HEK293 (cell line): Measurements from ENCODE around the gene CST9.

Experiments
- CTCF ChIA-PET: fragments of 350-600 bp; formaldehyde crosslinking; extraction: SDS; loops from one replicate; lab custom pipeline; 2021; ENCODE audit warnings: antibody characterized with exemption; lab: Yijun Ruan, JAX
- POLR2A ChIA-PET: fragments of 300-600 bp; formaldehyde crosslinking; extraction: SDS; loops from one replicate; lab custom pipeline; 2020; ENCODE audit warnings: antibody characterized with exemption, inconsistent platforms; lab: Yijun Ruan, JAX
- H3K27ac ChIP-seq: fragments of 200-500 bp; sonication (Bioruptor generic); 2 replicates; pipeline ENCODE4 v1.5.1; 2014; ENCODE audit warnings: low read depth, low read length, control low read depth, inconsistent platforms; ENCODE audit errors: extremely low read depth
- H3K36me3 ChIP-seq, 2 experiments: fragments of 200-500 bp in 1 of 2; sonication (Bioruptor generic) in 1 of 2; 1 replicate in 1 of 2; 2 replicates in 1 of 2; pipeline ENCODE4 v1.5.1; 2014 to 2017; ENCODE audit warnings: inconsistent platforms in 2 of 2, low read length in 2 of 2; ENCODE audit not compliant: control insufficient read depth in 2 of 2, insufficient read depth in 1 of 2
- H3K4me1 ChIP-seq: fragments of 200-500 bp; sonication (Bioruptor generic); 2 replicates; pipeline ENCODE4 v1.5.1; 2014; ENCODE audit warnings: mild to moderate bottlenecking, low read length, inconsistent platforms; ENCODE audit not compliant: control insufficient read depth, insufficient read depth
- H3K4me3 ChIP-seq: 2 replicates; pipeline ENCODE4 v1.5.1; 2011; ENCODE audit warnings: low read depth, mild to moderate bottlenecking, control low read depth, low read length, moderate library complexity
- H3K9me3 ChIP-seq: fragments of 200-500 bp; sonication (Bioruptor generic); 2 replicates; pipeline ENCODE4 v1.5.1; 2014; ENCODE audit warnings: low read depth, low read length, inconsistent platforms; ENCODE audit not compliant: control insufficient read depth, insufficient read depth
- GFI1B ChIP-seq: fragments of 450-650 bp; formaldehyde crosslinking; IDR thresholded peaks from 2 replicates; pipeline ENCODE4 v1.5.1; 2016; ENCODE audit warnings: missing biosample characterization, missing genetic modification characterization
- GLIS1 ChIP-seq: fragments of 450-650 bp; formaldehyde crosslinking; IDR thresholded peaks from 2 replicates; pipeline ENCODE4 v1.5.1; 2016; ENCODE audit warnings: missing biosample characterization, missing genetic modification characterization
- OSR2 ChIP-seq: fragments of 450-650 bp; formaldehyde crosslinking; IDR thresholded peaks from 2 replicates; pipeline ENCODE4 v1.5.1; 2016; ENCODE audit warnings: missing biosample characterization, missing genetic modification characterization
- PRDM1 ChIP-seq: fragments of 450-650 bp; formaldehyde crosslinking; IDR thresholded peaks from 2 replicates; pipeline ENCODE4; 2016; ENCODE audit warnings: missing biosample characterization, missing genetic modification characterization
- SP2 ChIP-seq: fragments of 450-650 bp; formaldehyde crosslinking; IDR thresholded peaks from 2 replicates; pipeline ENCODE4 v1.5.1; 2016; ENCODE audit warnings: missing biosample characterization, missing genetic modification characterization
- ZFP69B ChIP-seq: fragments of 450-650 bp; formaldehyde crosslinking; IDR thresholded peaks from 2 replicates; pipeline ENCODE4 v1.5.1; 2016; ENCODE audit warnings: missing biosample characterization, missing genetic modification characterization
- ZNF132 ChIP-seq: fragments of 450-650 bp; formaldehyde crosslinking; IDR thresholded peaks from 2 replicates; pipeline ENCODE4 v1.5.1; 2017; ENCODE audit warnings: missing biosample characterization, missing genetic modification characterization, borderline replicate concordance
- ZNF174 ChIP-seq: fragments of 450-650 bp; formaldehyde crosslinking; IDR thresholded peaks from 2 replicates; pipeline ENCODE4 v1.5.0; 2017; ENCODE audit warnings: missing biosample characterization, mild to moderate bottlenecking, missing genetic modification characterization
- ZNF184 ChIP-seq: fragments of 450-650 bp; IDR thresholded peaks from 2 replicates; pipeline ENCODE4 v1.5.1; 2018; ENCODE audit warnings: missing biosample characterization, mild to moderate bottlenecking, missing genetic modification characterization
- ZNF48 ChIP-seq: fragments of 450-650 bp; formaldehyde crosslinking; IDR thresholded peaks from 2 replicates; pipeline ENCODE4 v1.5.1; 2016; ENCODE audit warnings: missing biosample characterization, missing genetic modification characterization
- ZNF530 ChIP-seq: fragments of 450-650 bp; formaldehyde crosslinking; IDR thresholded peaks from 2 replicates; pipeline ENCODE4 v1.5.1; 2016; ENCODE audit warnings: low read depth, missing biosample characterization, missing genetic modification characterization
- ZNF596 ChIP-seq: fragments of 450-650 bp; IDR thresholded peaks from 2 replicates; pipeline ENCODE4 v1.5.0; 2018; ENCODE audit warnings: missing biosample characterization, mild to moderate bottlenecking, missing genetic modification characterization, moderate library complexity
- ZNF600 ChIP-seq: fragments of 450-650 bp; formaldehyde crosslinking; IDR thresholded peaks from 2 replicates; pipeline ENCODE4 v1.5.1; 2016; ENCODE audit warnings: missing biosample characterization, missing genetic modification characterization
- ZNF623 ChIP-seq: fragments of 450-650 bp; formaldehyde crosslinking; IDR thresholded peaks from 2 replicates; pipeline ENCODE4 v1.5.1; 2016; ENCODE audit warnings: missing biosample characterization, missing genetic modification characterization
- ZNF654 ChIP-seq: fragments of 450-650 bp; formaldehyde crosslinking; IDR thresholded peaks from 2 replicates; pipeline ENCODE4 v1.5.1; 2016; ENCODE audit warnings: low read depth, missing biosample characterization, missing genetic modification characterization
- ZNF792 ChIP-seq: fragments of 450-650 bp; formaldehyde crosslinking; IDR thresholded peaks from 2 replicates; pipeline ENCODE4 v1.5.1; 2016; ENCODE audit warnings: missing biosample characterization, missing genetic modification characterization
- TF ChIP-seq, protein P1 (sequence below): fragments of 450-650 bp; formaldehyde crosslinking; IDR thresholded peaks from 2 replicates; pipeline ENCODE4 v1.5.1; 2016; ENCODE audit warnings: missing biosample characterization, missing genetic modification characterization

Gene CST9

DNA sequence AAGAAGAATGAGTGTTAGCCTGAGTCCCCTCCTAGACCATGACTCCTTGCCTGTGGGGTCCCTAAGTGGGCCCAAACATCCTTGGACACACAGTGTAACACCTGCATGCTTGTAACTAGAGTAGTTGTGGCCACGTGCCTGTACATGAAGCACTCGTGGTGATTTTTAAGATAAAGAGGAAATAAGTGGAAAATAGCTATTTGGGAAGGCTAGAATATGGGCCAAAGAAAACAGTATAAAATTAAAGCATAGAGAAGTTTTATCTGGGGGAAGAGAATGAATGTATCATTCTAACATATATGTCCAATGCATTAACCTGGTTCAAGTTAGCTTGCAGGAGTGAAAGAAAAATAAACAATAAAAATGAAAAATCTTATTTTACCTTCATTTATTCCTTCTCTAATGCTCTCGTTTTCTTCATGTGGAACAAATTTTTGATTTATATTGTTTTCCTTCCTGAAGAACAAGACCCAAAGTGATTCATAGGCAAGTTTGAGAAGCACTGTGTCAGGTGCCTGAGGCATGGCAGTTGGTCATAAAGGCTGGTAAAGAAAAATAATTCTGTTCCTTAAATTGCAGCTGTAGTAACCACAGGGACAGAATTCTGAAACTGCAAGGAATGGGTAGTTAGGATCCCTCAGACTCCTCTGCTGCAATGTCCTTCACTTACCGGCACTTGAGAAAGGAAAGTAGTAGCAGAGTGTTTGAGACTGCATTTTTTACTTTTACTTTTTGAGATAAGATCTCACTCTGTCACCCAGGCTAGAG lies 40.6 kb upstream of the CST9 start (continued):
- TF ChIP-seq, protein P1, sequence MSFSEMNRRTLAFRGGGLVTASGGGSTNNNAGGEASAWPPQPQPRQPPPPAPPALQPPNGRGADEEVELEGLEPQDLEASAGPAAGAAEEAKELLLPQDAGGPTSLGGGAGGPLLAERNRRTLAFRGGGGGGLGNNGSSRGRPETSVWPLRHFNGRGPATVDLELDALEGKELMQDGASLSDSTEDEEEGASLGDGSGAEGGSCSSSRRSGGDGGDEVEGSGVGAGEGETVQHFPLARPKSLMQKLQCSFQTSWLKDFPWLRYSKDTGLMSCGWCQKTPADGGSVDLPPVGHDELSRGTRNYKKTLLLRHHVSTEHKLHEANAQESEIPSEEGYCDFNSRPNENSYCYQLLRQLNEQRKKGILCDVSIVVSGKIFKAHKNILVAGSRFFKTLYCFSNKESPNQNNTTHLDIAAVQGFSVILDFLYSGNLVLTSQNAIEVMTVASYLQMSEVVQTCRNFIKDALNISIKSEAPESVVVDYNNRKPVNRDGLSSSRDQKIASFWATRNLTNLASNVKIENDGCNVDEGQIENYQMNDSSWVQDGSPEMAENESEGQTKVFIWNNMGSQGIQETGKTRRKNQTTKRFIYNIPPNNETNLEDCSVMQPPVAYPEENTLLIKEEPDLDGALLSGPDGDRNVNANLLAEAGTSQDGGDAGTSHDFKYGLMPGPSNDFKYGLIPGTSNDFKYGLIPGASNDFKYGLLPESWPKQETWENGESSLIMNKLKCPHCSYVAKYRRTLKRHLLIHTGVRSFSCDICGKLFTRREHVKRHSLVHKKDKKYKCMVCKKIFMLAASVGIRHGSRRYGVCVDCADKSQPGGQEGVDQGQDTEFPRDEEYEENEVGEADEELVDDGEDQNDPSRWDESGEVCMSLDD (tag by site-specific recombination), result no peak
- peak; percentile 11; the same call in 1 of the 2 replicates for TF ChIP-seq OSR2

DNA sequence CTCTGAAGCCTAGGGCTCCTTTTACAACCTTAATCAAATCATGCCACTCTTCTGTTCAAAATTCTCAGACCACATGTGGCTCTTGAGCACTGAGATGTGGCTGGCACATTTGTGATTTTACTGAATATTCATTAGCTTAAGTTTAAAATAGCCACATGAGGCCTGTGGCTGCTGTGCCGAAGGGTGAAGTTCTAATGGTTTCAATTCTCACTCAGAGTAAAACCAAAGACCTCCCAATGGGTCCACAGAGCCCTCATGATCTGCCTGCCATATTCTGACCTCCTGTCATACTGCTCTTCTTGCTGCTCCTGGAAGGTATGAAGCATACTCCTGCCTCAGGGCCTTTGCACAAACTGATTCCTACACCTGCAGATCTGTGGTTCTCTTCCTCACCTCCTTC lies 39.9 kb upstream of the CST9 start:
- CTCF ChIA-PET, result no interaction called here
- no peak for TF ChIP-seq ZNF132
- no peak for TF ChIP-seq GLIS1 (tag by site-specific recombination)
- TF ChIP-seq GFI1B, result no peak
- no peak for TF ChIP-seq ZFP69B (tag by site-specific recombination)
- no peak for TF ChIP-seq ZNF174 (tag by site-specific recombination)
- TF ChIP-seq ZNF623, result peak; percentile 86
- no peak for TF ChIP-seq ZNF530 (tag by site-specific recombination)
- H3K4me3 ChIP-seq, result no peak overlapping the region

DNA sequence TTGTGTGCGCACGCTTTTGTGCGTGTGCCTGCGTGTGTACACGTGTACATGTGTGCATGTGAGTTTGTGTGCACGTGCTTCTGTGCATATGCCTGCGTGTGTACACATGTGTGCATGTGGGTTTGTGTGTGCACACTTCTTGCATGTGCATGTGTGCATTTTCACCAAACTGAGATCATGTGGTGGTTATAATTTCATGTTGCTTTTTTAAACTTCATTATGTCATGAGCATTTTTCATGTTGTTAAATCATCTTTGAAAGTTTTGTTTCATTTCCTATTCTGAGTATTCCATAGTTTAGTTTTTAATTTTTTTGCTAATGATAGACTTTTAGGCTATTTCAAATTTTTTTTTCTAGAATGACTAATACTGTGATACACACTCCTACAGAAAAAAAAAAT lies 38.4 kb upstream of the CST9 start:
- no peaks in the 10 kb centered on the region for H3K4me1 ChIP-seq
- POLR2A ChIA-PET, result no interaction called here
- no peaks in the 10 kb centered on the region for H3K36me3 ChIP-seq
- no peak overlapping the region for H3K27ac ChIP-seq
- no peak for TF ChIP-seq SP2 (tag by site-specific recombination)
- TF ChIP-seq ZNF792 (tag by site-specific recombination), result no peak
- TF ChIP-seq ZNF48 (tag by site-specific recombination), result no peak
- no peak for TF ChIP-seq ZNF654 (tag by site-specific recombination)
- no peak for TF ChIP-seq ZNF596 (tag by site-specific recombination)
- no peak for TF ChIP-seq ZNF184 (tag by site-specific recombination)
- H3K4me3 ChIP-seq, result no peak overlapping the region
- no peaks in the 10 kb centered on the region for H3K9me3 ChIP-seq
- CTCF ChIA-PET, result interaction anchor here (0.7 kb wide), 1 partner anchor 844 kb away, joined by 3 read pairs; no protein-coding TSS in a partner anchor

More for the DNA sequence above, 39.9 kb upstream of the CST9 start:
- Histone ChIP-seq H3K9me3 (no peaks in the 10 kb centered on the region), H3K36me3 (no peaks in the 10 kb centered on the region), H3K27ac (no peak overlapping the region), H3K4me1 (no peaks in the 10 kb centered on the region)
- POLR2A ChIA-PET, result no interaction called here

DNA sequence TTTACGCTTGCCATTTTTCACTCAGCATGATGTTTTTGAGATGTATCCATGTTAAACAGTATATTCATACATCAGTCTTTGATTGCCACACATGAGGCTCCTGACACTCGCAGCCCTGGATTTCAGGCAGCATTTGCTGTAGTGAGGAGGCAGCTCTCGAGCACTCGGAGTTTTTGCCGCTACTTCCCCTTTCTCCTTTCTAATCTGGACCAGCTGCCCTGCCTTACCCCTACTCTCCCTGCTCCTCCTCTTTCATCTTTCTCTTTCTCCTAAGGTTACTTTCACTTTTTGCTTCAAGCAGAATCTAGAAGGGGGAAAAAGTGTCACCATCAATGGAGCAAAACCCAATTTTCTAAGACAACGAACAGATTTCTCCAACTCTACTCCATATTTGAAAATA lies 37.9 kb upstream of the CST9 start:
- POLR2A ChIA-PET, result no interaction called here
- no peak for TF ChIP-seq ZNF600 (tag by site-specific recombination)
- TF ChIP-seq PRDM1 (tag by site-specific recombination), result peak; percentile 72
- TF ChIP-seq ZNF184 (tag by site-specific recombination), result no peak
- TF ChIP-seq, all 188 proteins: peak for 1
- Histone ChIP-seq H3K9me3 (no peaks in the 10 kb centered on the region), H3K4me3 (no peak overlapping the region), H3K36me3 (no peaks in the 10 kb centered on the region), H3K4me1 (no peaks in the 10 kb centered on the region), H3K27ac (no peak overlapping the region)
- CTCF ChIA-PET, result no interaction called here
